ENCODE results near the gene SSX2IP.

The SSX2IP gene

GRCh38 chr1:84705513-84705912, 15.3 kb upstream of the SSX2IP start:
- DNase-seq: no peak

- no peak for DNase-seq
Observed at GRCh38 chr1:84704872-84705417, 14.7 kb upstream of the SSX2IP start.

GRCh38 chr1:84703431-84703830, 13.2 kb upstream of the SSX2IP start:
- no peak for DNase-seq

GRCh38 chr1:84702143-84702542, 11.9 kb upstream of the SSX2IP start:
- DNase-seq: no peak

GRCh38 chr1:84701376-84701775, 11.1 kb upstream of the SSX2IP start:
- no peak for DNase-seq

- no peak for DNase-seq
Observed at GRCh38 chr1:84700070-84700469, 9.8 kb upstream of the SSX2IP start.

GRCh38 chr1:84698151-84699110, 8.2 kb upstream of the SSX2IP start:
- no peak for DNase-seq

GRCh38 chr1:84693785-84694184, 3.5 kb upstream of the SSX2IP start:
- no peak for DNase-seq

- DNase-seq: no peak
Observed at GRCh38 chr1:84693005-84693404, 2.7 kb upstream of the SSX2IP start.

GRCh38 chr1:84692391-84692790, 2.1 kb upstream of the SSX2IP start:
- DNase-seq: no peak

- DNase-seq: peak; percentile 84
Observed at GRCh38 chr1:84691122-84691783, 992 bp upstream of the SSX2IP start.

GRCh38 chr1:84689514-84690396, 506 bp downstream of the SSX2IP start:
- peak; percentile 93 for DNase-seq

- no peak for DNase-seq
Observed at GRCh38 chr1:84688463-84689061, 1.7 kb downstream of the SSX2IP start.

GRCh38 chr1:84687714-84688462, 2.4 kb downstream of the SSX2IP start:
- no peak for DNase-seq

GRCh38 chr1:84686223-84686622, 4.0 kb downstream of the SSX2IP start:
- no peak for DNase-seq

- no peak for DNase-seq
Observed at GRCh38 chr1:84683508-84683907, 6.8 kb downstream of the SSX2IP start.

GRCh38 chr1:84682047-84682446, 8.2 kb downstream of the SSX2IP start:
- no peak for DNase-seq

GRCh38 chr1:84677415-84678099, 12.7 kb downstream of the SSX2IP start:
- DNase-seq: no peak

GRCh38 chr1:84675631-84676030, 14.6 kb downstream of the SSX2IP start:
- DNase-seq: no peak

GRCh38 chr1:84675106-84675505, 15.2 kb downstream of the SSX2IP start:
- no peak for DNase-seq

- DNase-seq: no peak
Observed at GRCh38 chr1:84674705-84675104, 15.6 kb downstream of the SSX2IP start.
